H1 (cell line): ENCODE measurements around the gene RASD2.

ENCODE experiments used
- EZH2 ChIP-seq: fragments of 200-600 bp; sonication (generic); IDR thresholded peaks from 2 replicates; pipeline ENCODE4 v1.7.1; 2012; ENCODE audit warnings: low read depth, mild to moderate bottlenecking, moderate library complexity, low read length, inconsistent platforms; ENCODE audit not compliant: severe bottlenecking
- POLR2AphosphoS5 ChIP-seq: IDR thresholded peaks from 2 replicates; pipeline ENCODE4 v1.6.1; 2011; ENCODE audit warnings: low read depth, low read length
- RFX5 ChIP-seq: IDR thresholded peaks from 2 replicates; pipeline ENCODE4 v1.6.1; 2011; ENCODE audit warnings: low read depth, low read length, improper control_type of control experiment, borderline replicate concordance
- SIN3A ChIP-seq, 2 experiments: IDR thresholded peaks in 1 of 2; conservative IDR thresholded peaks in 1 of 2; 2 replicates each; pipeline ENCODE4 v1.6.1; 2011 to 2012; ENCODE audit warnings: low read length in 2 of 2, improper control_type of control experiment in 1 of 2, low read depth in 1 of 2, mild to moderate bottlenecking in 1 of 2

DNA sequence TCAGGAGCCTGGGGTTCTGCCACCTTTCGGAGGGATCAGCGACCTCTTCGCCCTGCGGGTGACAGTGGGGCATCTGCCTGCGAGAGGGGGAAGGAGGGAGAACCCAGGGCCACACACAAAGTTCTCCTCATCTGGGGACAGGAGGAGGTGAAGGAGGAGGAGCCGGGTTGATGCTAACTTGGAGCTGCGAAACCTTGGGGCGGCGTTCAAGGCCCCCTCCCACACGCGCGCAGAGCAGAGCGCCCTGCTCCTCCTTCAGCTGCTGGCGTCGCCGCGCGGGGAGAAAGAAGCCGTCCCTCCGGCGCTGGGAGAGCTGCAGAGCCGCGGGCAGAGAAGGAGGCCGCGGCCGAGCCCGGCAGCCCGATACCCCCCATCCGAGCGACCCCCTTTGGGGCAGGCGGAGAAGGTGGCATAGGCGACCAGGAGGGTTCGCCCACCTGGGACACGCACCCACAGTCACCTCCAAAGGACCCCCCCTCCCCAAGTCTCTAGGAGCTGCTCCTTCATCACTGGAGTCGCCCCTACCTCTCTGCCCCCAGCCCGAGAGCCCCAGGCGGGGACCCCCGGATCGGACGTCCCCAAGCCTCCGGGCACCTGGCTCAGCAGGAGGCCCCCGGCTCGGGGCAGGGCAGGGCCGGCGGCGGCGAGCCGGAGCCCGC lies at the start of gene RASD2:
- TF ChIP-seq POLR2AphosphoS5: no peak
- no peak for TF ChIP-seq EZH2
- 0 out of 4 replicates have a peak, but pooled peaks of 1 of the 2 experiments have one; percentile 29 for TF ChIP-seq SIN3A (conservative IDR thresholded peaks at IDR 0.05 in 1 of 2, IDR thresholded peaks at IDR 0.05 in 1 of 2; ENCODE audit: low read depth in 1 of 2, low read length in 2 of 2)
- TF ChIP-seq RFX5: no peak
